ENCODE measurements around the gene ADGRV1.

Gene ADGRV1

DNA sequence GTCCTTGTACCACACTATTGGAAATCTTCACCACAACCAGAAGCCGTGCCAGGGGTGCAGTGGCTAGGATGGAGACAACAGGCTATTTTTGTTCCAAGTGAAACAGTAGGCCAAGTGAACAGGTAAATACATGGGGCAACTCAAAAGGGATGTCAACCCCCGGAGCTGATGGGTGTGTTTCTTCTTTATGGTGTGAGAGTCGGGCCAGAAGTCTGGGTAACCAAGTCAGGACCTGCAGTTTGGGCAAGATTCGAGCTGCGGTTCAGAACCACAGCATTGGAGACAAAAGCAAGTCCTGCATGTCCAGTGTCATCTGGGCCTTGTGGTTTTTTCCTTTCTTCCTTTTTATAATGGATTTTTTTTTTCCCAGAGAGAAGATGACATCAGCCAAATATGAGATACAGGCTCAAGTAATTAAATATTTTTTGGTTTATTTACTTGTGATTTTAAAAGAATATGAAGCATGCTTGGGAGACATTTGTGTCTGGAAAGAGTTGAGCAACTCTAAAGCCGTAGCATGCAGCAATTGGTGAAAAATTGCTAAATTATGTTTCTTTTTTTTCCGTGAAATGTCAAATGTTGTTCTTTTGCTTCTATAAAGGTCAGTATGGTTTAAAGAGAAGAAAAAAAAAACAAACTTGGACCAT lies 562.9 kb downstream of the ADGRV1 start:
- no peak for DNase-seq

GRCh38 chr5:91122651-91123050 lies 564.1 kb downstream of the ADGRV1 start:
- no peak for DNase-seq

GRCh38 chr5:91123291-91123690 lies 564.7 kb downstream of the ADGRV1 start:
- DNase-seq: no peak

DNA sequence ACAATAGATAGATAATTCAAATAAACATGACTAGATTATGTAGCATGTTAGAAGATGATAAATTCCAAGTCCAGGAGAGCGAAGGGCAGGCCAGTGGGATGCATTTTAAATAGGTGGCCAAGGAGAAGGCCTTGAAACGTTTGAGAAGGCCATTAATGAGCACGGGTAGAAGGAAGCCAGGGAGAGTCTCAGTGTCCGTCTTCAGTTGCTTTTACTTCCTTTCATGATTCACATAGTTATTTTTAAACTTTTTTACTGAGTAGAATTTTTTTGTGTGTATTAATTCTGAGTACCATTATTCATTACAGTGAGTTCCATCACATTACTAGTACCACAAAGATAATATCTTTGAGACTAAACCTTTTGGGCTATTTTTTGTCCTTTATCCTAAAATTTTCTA lies 565.3 kb downstream of the ADGRV1 start:
- no peak for DNase-seq

DNA sequence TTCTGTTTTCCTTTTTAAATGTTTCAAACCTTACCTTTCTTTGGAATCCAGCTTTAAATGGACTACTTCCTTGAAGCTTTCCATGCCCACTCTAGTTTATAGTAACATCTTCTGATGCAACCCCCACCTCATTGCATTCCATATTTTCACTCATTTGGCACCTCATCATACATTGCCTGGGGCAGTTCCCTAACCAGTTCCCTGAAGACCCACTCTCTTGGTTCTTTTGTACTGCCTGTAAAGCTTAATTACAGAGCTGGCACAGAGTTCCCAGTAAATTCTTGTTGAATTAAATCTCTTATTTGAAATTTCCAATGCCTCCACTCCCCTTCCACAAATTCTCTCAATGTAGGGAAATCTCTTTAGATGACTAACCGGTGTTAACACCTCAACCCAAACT lies 567.3 kb downstream of the ADGRV1 start:
- DNase-seq: no peak

DNA sequence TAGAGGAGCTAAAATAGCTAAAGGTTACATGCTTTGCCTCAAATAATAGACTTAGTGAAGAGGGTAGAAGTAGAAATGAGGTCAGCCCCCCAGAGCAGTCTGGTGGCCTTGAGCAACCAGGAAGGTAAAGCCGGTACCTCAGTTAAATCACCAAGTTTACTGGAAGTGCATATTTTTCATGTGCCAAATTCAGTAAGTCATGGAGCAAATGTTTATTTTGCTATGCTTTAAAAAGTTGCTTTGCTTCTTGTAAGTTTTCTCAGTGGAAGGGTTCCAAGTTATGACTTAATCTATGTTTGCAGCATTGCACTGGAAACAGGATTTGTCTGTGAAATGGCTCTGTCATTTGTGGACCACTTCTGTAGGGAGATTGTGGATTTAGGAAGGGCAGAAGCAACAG lies 567.9 kb downstream of the ADGRV1 start:
- DNase-seq: no peak

DNA sequence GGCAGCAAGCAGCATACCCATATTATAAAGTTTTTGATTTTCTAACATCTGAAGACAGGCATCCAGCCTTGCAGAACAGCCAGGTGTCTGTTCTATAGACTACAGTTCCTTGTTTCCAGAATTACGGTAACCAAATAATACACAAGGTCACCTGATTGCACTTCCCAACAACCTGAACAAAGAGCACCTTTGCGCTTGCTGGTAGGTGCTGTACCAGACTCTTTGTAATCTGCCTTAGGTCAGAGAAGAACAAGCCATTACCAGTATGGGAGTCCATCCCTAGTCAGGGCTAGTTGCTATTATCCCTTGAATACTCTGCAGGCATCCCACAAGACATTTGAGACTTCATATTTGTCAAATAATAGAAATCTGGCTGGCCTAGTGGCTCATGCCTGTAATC lies 568.3 kb downstream of the ADGRV1 start:
- DNase-seq: no peak

GRCh38 chr5:91127456-91128081 lies 569.0 kb downstream of the ADGRV1 start:
- DNase-seq: no peak

GRCh38 chr5:91128604-91129003 lies 570.0 kb downstream of the ADGRV1 start:
- DNase-seq: no peak

- no peak for DNase-seq
Observed at GRCh38 chr5:91129748-91130147, 571.2 kb downstream of the ADGRV1 start.

DNA sequence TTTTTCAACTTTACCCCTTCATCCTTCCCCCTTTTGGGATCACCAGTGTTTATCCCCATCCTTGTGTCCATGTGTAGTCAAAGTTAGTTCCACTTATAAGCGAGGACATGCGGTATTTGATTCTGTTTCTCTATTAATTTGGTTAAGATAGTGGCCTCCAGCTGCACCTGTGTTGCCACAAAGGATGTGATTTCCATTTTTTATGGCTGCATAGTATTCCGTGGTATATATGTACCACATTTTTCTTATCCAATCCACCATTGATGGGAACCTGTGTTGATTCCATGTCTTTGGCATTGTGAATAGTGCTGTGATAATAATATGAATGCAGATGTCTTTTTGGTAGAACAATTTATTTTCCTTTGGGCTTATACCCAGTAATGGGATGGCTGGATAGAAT lies 572.2 kb downstream of the ADGRV1 start:
- no peak for DNase-seq

DNA sequence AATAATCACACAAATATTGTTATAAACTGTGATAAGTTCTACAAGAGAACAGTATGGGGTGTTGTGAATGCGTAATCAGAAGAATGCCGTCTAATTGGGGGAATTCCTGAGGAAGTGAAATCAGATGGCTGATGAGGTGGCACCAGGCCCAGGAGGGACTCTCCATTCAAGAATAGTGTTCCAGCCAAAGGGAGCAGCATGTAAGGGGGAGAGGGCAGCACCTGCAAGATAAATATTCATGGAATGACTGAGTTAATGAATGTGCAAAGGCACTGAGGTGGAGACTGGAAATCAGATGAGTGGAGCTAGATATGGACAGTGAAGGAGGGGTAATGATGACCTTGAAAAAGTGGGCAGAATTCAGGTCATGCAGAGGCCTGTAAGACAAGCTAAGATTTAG lies 574.0 kb downstream of the ADGRV1 start:
- no peak for DNase-seq

DNA sequence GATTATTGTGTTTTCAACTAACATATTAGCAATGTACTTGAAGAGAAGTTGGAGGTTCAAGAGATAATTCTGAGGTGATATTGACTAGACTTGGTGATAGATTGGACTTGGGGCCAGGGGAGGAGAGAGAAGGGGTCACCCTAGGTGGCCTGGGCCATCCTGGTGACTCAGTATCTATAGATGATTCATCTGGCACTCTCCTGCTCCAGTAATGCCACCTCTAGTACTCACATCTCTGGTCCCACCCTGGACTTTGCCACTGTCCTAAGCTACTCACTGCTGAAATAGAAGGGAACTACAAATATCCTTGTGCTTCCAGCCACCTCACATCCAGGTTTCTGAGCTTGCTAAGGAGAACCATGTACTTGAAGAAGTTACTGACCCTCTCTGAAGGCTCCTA lies 574.6 kb downstream of the ADGRV1 start:
- DNase-seq: no peak

GRCh38 chr5:91135475-91136248 lies 577.1 kb downstream of the ADGRV1 start:
- DNase-seq: no peak

GRCh38 chr5:91136271-91136670 lies 577.7 kb downstream of the ADGRV1 start:
- no peak for DNase-seq

- no peak for DNase-seq
Observed at GRCh38 chr5:91137647-91138046, 579.0 kb downstream of the ADGRV1 start.

DNA sequence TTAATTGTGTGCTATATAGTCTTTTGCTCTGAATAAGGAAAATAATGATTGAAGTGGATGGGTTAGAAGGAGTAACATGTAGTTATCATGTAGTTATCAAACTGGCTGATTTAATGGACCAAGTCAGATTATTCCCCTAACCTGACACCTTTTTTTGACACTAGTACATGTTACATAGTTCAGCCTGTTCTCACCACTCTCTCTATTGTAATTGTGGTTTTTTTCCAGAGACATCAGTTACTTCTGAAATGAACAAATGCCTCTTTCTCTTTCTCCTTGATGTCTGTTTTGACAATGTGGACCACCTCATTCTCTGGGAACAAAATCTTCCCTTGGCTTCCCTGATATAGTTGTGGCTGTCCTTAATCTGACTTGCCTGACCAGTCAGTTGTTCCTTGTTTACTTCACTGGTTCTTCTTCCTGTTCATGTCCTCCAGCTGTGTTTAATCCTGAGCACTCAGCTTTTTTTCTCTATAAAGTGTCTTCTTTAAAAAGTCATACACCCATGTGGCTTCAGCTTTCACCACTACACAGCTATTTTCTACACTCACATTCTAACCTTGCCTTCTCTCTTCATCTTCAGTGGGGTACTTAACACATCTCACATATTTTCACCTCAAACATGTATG lies 581.1 kb downstream of the ADGRV1 start:
- no peak for DNase-seq

DNA sequence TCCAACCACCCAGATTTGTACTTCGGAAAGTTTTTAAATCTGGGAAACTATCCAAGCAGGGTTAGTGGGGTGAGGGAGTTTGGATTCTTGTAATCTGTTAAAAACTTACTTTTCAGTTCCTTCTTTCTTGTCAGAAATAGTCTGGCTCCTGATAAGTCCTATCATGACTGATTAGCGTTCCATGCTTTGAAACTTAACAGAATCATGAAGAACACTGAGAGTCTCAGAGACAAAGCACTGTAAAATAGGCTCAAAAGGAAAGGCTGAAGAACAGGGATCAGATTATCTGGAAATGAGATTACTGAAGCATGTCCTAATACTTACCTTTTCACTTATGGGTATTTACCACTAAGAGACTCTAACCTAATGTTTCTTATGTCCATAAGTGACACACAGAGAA lies 582.1 kb downstream of the ADGRV1 start:
- no peak for DNase-seq

DNA sequence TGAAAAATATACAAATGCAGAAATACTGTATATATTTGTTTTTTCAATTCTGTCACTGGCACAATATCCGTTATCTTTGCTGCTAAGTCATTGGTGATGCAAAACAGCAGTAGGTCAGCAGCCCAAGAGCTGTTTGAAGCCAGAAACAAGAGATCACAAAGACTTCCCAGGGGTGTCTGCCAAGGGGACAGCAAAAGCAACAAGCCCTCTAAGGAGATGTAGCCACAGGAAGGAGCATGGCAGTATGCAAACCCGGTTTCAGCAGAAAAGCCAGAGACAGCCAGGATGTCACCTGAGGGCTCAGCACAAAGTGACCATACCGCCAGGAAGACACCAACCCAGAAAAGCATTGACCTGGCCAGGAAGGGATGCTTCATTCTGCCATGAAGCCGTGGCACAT lies 583.0 kb downstream of the ADGRV1 start:
- DNase-seq: no peak

DNA sequence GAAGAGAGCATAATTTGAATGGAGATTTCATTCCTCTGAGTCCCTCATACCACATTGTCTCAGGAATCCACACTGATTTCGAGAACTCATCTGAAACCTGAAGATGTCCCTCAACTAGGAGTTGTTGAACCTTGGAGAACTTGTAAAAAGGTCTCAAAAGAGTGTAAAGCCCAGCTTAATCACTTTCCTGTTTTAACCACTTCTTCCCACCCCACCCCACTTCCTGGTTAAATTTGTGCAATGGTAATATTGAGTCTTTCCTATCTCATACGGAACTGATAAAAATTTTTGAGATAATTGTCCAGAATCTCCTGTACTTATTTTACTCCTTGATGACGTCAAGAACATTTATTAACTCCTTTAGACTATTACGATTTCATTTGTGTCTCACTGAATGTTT lies 583.8 kb downstream of the ADGRV1 start:
- no peak for DNase-seq

- DNase-seq: no peak
Observed at GRCh38 chr5:91142819-91143218, 584.2 kb downstream of the ADGRV1 start.

DNA sequence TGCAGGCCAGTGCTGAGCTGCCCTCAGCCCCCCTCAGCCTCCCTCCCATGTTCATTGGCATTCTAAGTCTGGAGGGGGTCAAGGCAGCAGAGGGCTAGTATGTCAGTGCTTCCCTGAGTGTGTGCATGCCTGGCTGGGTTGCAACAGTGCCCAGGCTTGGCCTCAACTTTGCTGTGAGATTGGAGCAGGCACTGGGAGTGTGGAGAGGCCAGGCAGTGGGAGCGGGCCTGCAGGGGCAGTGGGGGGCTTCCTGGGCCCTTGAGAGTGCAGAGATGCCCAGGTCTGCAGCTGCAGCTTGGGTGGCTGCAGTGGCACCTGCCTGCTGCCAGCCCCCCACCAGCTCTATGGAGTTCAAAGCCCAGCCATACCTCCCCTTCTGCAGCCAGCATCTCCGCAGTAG lies 585.2 kb downstream of the ADGRV1 start:
- no peak for DNase-seq

GRCh38 chr5:91144491-91145332 lies 586.1 kb downstream of the ADGRV1 start:
- no peak for DNase-seq

All from cortex of kidney (tissue), 1 donor.